ENCODE measurements around the gene ANKRD44.

- TF ChIP-seq CTCF (IDR thresholded peaks at IDR 0.05) (no peak), EZH2 (IDR thresholded peaks at IDR 0.05) (no peak), EZH2phosphoT487 (IDR thresholded peaks at IDR 0.05) (no peak)
Observed at GRCh38 chr2:197322143-197322542, 11.6 kb upstream of the ANKRD44 start.
